GM19193 (cell line): ENCODE measurements around the gene SZRD1.

Source experiments
- POLR2A ChIP-seq: IDR thresholded peaks from 4 replicates; pipeline ENCODE4 v1.6.1; 2011; ENCODE audit not compliant: insufficient read depth, insufficient read length; ENCODE audit errors: extremely low read depth

The SZRD1 gene

DNA sequence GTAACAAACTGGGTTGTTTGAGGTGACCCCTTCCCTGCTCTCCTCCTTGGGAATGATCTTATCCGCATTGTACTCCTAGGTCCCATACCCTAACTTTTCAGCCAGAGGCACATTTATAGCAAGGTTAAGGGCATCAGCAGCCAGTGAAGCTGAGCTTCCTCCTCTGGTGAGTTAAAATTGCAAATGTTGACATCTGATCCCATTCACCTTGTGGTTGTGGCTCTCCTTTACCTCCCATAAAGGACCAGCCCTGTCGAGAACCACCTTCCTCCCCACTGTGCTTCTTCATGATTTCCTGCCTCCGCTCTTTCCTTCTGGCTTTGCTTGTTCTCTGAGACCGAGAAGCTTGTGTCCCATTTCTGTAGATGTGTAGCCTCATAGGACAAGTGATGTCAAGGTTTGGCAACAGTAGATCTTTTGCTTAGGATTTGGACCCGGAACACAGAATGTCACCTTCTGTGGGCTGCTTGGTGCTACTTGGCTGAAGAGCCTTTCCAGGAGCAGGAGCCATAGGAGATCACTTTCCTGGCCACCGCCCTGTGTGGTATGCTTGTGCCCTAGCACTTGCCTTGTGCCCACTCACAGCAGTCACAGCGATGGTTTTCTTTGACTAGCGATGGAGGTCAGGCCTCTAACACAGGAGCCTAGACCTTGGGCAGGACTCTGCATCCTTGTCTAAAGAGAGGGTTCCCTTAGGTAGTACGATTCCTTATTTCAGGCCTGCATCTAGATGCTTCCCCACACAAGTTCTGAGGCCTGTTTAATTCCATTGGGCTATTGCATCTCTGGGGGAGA lies 18.8 kb downstream of the SZRD1 start:
- no peak for TF ChIP-seq POLR2A

DNA sequence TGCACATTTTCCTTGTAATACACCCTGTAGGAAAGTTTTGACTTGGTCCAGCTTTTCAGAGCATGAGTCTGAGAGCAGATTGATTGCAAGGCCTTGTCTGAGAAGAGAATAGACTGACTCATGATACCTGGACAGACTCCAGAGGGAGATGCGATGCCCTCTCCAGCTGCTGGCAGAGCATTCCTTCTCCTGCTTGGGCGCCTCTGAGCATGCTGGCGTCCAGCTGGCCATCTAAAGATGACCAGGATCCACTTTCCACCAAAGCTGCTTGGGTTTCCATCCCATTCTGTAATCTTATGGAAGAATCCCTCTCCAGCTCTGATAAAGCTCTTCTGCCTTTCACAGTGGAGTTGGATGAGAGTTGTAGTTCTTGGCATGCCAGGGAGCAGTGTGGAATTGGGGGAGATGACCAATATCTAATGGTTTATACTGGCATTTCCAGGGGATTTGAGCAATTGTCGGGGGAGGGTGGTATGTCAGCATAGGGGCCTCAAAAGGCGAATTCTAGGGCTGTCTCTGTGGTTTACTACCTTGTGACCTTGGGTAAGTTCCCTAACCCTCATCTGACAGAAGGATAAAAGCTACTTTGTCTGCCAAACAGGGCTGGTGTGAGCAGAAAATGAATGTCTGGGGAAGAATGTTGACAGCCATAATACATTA lies 19.5 kb downstream of the SZRD1 start:
- TF ChIP-seq POLR2A: no peak

DNA sequence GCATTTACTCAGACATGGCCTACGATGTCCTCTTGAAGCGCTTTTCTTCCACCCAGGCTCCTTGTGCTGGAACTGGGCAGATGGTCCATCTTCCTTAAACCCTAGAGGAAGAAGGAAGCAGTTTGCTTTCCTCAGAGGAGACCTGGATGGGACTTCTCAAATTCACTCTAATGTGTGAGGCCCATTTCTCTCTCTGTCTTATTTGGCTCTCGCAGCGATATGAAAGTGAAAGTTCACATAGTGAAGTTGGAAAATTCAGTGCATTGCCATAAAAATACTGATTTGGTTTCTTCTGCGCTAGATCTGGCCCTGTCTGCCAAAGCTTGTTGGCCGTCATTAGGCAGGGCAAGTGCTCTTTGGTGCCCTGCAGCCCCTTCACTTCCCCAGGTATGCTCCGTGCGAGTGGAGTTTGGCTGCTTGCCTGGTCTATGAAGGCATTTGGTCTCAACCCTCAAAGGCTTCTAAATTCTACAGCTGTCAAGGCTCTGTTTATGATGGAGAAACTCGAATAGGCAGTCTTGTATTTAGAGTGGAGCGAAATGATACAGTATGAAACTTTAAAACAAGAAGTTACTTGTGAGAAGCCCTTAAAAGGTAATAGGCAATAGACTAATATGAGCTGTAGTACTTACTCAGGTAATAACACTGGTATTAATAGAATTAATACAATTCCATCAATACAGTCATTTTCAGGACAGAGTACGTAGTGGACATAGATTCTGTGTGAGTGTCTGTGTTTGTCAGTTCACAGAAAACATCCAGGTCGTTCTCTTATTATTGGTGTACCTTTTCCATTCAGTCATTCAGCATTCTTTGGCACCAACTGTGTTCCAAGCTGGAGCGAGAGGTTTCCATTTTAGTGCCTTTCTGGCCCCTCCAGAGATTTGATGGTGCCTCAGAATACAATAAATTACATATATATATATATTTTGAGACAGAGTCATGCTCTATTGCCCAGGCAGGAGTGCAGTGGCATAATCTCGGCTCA lies 20.5 kb downstream of the SZRD1 start:
- TF ChIP-seq POLR2A: peak; percentile 18

DNA sequence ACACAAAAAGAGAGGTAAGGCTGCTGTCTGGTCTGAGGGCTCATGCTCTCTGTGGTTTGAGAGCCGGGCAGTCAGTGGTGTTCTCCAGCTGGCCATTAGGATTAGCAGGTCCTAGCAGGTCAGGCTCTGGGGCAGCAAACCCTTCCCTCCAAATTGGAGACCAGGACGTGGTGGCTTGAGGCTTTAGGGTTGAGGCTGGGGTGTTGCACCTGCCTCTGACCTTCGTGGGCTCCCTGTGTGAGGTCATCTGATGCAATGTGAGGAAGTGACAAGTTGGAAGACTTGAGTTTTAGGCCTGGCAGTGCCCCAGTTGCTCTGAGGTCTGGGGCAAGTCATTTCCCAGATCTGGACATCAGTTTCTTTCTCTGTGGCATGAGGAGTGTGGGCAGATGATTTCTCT lies 24.4 kb downstream of the SZRD1 start:
- TF ChIP-seq POLR2A: no peak

DNA sequence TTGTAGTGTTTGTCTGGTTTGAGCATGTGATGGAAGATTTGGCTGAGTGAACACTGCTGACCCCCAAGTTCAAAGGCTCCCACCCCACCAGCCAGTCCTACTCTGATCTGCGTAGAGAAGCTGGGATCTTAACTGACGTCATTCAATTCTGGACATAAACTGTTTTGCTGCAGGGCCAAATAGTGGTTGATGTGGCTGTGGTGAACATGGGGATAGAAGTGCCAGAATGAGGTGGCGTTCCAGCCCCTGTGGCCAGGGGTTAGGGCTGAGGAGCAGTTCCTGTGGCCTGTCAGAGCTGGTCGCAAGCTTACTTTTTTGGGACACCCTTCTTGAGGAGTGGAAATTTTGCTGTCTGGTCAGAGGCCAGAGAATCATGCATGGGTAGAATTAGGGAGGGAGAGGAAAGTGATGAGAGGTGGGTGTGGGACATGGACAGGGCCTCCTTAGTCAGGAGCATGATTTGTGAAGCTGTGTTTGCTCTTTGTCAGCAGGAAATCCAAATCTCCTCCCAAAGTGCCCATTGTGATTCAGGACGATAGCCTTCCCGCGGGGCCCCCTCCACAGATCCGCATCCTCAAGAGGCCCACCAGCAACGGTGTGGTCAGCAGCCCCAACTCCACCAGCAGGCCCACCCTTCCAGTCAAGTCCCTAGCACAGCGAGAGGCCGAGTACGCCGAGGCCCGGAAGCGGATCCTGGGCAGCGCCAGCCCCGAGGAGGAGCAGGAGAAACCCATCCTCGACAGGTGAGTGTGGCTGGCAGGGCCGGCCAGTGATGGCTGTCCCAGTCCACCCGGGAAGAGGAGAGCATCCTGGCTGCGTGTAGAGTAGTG lies 25.9 kb downstream of the SZRD1 start:
- no peak for TF ChIP-seq POLR2A

DNA sequence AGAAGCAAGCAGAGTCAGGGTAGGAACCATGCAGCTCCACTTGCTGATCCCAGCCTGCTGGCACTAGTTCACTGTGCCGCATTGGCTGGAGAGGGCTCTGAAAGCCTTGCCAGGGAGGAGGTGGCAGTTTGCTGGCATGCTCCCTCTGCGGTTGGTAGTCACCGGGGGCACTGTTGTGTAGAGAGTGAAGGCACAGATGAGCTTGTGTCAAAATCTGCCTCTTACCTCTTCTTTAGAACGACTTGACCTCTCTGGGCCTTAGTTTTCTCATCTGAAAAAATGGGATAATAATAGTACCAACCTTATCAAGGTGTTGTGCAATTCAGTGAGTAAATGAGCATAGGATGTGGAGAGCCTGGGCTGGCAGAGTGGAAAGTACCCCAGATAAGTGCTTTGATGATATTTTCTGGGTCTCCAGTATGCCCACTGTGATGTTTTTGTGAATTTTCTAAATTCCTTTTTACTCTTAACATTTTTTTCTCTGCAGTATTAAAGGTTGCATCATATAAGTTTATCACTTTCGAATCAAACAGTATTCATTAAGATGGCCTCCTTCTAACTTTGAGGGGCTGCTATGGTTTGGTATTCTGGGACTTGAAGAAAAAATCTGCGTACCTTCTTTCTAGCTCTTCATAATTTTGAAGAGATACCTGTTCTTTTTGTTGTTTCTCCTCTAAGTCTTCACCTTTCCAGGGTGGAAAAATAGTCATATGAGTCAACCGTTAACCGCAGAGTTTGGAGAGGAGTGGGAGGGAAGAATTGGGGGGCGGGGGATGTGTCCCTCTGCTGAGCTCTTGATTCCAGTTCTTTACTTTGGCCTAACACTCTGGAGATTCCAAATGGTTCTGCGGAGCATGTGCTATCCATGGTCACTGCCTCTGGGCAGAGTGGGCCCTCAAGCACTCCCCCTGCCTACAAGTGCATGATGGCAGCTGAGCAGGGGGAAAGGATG lies 26.8 kb downstream of the SZRD1 start:
- TF ChIP-seq POLR2A: no peak

DNA sequence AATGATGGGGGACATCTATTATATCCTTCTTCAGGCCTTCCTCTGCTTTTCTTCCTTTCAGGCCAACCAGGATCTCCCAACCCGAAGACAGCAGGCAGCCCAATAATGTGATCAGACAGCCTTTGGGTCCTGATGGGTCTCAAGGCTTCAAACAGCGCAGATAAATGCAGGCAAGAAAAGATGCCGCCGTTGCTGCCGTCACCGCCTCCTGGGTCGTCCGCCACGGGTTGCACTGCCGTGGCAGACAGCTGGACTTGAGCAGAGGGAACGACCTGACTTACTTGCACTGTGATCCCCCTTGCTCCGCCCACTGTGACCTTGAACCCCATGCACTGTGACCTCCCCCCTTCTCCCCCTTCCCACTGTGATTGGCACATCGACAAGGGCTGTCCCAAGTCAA lies 27.9 kb downstream of the SZRD1 start:
- TF ChIP-seq POLR2A: no peak

DNA sequence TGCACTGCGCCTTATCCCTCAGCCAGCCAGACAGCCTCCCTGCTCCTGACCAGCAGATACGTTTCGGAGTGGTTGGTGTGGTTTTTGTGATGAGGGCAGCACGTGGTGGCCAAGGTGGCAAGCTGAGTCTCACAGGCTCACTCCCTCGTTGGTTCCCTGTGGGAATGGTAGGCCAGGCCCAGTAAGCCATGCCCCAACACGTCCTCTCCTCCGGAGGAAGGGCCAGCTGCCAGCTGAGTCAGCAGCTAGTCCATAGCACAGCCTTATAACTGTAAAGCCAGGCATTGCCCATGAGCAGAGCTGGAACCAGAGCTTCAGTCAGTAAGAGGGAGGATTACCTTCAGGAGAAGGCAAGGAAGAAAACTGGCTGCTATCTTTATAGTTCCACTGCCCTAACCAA lies 29.5 kb downstream of the SZRD1 start:
- TF ChIP-seq POLR2A: no peak

DNA sequence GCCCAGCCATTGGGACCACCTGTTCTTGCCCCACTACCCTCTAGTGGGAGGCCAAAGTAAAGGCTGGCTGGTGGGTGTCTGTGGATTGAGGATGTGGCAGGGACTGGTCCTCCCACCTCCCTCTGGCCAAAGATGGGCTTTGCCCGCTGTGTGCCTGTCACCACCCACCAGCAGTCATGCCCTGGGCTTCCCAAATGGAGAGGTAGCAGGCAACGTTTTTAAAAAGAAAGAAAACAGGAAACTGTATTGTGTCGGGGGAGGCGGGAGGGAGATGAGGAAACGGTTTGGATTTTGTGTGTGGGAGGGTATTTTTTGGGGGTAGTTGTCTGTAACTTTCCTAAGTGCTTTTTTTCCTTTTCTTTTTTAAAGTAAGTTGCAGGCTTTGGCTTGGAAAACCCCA lies 30.1 kb downstream of the SZRD1 start:
- TF ChIP-seq POLR2A: no peak

DNA sequence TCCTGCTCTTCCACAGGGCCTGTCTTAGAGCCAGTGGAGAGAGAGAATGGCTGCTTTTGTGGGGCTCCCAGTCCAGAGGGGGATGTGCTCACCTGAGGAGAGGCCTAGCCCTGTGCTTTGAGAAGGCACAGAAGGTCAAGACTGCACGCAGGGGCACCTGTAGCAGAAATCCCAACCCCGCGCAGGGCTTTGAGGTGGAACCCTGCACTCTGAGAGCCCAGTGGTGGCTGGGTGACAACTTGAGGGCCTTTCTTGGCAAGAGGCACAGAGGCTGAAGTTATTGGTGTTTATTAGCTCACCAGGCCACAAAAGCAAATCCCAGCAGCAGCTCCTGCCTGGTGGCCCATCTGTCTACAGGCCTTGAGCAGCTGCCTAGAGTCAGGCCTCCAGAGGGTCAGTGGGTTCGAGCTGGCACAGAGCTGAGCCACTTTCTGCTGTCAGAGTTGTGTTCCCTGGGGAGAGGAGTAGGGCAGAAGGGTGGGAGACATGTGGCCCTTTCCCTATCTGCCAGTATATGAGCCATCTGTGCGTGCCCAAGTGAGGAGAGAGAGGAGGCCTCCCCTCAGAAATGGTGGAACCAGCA lies 31.4 kb downstream of the SZRD1 start:
- TF ChIP-seq POLR2A: no peak

DNA sequence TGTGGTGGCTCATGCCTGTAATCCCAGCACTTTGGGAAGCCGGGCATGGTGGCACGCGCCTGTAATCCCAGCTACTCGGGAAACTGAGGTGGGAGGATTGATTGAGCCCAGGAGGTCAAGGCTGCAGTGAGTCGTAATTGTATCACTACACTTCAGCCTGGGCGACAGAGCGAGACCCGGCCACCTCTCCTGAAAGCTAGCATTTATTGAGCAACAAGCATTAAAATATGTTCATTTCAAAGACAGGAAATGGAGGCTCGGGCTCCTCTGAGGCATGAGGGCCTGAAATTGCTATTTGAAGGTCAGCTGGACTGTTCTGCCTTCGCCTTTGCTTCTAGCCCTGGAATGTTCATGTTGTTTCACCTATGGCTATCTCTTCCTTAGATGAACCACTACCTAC lies 35.7 kb downstream of the SZRD1 start:
- TF ChIP-seq POLR2A: no peak

DNA sequence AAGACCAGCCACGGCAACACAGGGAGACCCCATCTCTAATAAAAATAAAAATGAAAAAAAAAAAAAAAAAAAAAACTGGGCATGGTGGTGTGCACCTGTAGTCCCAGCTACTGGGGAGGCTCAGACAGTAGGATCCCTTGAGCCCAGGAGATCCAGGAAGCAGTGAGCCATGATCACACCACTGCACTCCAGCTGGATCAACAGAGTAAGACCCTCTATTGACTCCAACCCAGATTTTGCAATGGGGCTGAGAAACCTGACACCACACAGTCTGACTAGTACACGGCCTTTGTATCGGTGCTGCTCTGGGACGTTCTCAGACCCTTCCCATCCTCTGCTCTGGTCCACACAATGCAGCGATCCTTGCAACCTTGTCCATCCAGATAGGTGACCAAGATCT lies 38.4 kb downstream of the SZRD1 start:
- no peak for TF ChIP-seq POLR2A

DNA sequence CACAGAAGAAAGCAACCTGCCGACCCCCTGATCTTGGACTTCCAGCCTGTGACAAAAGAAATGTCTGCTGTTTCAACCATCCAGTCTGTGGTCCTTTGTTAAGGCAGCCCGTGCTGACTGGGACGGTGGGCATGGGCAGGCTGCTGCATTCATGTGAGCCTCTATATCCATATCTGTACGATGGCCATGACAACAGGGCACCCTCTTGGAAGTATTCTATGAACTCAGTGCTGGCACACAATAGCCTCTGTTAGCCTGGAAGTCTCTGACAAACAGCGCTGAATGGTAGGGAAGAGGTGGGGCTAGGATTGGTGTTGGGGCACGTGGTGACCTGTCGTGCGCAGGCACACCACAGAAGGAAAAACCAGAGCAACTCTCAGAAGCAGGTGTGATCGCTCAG lies 39.8 kb downstream of the SZRD1 start:
- TF ChIP-seq POLR2A: no peak
